Activated CD8-positive, alpha-beta memory T cell treated with anti-CD3 and anti-CD28 coated beads, Interleukin-2, amount 50 U/mL, for 48 hours (primary cell): ENCODE results near the gene RAD51B.

Experiments
- DNase-seq: peaks from one replicate; pipeline ENCODE4 v3.0.0-alpha.2; 2020

Gene RAD51B

DNA sequence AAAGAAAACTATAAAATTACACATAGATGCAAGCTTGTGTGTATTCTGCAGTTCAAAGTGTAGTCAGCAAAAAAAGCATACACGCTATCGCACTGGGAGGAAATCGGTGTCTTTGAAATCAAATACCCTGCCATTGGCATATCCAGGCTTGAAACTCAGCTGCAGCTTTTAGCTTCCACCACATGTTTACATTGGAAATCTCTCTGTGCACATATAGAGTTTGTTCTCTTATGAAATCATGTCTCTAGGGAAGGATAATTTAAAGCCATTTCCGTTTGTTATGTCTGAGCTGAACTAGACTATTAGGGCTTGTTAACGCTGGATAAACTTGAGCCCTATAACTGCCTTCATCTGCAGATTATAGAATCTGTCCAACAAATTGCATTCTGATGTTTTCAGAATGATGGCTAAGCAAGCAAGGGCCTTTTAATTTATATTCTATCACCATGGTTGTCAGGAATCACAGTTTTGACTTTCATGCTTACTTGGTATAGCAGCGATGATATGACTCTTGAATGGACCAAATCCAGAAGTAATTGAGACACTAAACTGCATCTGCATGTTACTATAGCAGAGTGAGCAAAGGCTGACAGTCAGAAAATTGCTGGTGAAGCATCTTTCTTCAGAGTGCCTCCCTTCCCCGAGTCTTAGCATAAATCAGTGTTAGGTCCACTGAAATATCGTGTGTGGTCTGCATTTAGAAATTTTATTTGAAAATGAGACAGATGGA, 530.5 kb downstream of the RAD51B start:
- DNase-seq = no peak

DNA sequence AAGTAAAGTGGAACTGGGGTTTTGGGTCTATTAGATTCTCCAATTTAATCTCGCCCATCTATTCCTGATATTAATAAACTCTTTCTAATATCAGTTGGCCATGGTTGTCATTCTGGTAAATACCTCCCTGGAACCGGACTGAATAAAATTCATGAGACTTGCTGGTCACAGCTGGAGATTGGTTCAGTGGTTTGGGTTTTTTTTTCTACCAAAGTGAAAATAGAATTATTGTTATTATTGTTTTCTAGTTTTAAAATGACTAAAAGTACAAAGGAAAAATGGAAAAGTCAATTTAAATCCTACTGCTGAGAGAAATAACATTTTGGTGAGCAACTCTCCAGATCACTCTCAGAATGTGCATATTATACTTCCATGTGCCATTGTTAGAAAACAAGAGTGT, 535.8 kb downstream of the RAD51B start:
- DNase-seq = no peak

DNA sequence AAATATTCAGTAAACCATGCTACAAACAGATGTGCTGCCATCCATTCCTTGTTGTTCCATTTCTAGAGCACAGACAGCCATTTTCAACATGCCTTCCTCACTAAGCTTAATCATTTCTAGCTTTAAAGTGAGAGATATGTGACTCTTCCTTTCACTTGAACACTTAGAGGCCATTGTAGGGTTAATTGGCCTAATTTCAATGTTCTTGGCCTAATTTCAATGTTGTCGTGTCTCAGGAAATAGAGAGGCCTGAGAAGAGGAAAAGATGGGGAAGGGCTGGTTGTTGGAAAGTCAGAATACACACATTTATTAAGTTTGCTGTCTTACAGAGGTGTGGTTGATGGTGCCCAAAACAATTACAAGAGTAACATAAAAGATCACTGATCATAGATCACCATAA, 538.2 kb downstream of the RAD51B start:
- no peak for DNase-seq

DNA sequence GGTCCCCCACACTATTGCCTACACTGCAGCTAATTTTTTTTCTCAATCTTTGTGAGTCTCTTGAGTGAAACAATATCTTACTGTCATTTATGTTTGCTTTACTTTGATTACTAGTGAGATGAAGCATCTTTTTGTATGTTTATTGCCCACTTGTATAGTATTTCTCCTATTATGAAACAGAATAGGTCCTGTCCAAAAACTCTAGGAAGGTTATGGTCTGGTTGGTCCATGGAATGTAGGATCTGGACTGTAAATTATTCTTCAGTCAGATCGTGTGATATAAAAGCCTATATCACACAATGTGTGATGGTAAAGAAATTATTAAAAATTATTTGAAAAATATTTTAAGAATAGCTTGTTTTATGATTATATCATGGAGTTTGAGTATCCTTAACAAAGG, 538.9 kb downstream of the RAD51B start:
- no peak for DNase-seq

DNA sequence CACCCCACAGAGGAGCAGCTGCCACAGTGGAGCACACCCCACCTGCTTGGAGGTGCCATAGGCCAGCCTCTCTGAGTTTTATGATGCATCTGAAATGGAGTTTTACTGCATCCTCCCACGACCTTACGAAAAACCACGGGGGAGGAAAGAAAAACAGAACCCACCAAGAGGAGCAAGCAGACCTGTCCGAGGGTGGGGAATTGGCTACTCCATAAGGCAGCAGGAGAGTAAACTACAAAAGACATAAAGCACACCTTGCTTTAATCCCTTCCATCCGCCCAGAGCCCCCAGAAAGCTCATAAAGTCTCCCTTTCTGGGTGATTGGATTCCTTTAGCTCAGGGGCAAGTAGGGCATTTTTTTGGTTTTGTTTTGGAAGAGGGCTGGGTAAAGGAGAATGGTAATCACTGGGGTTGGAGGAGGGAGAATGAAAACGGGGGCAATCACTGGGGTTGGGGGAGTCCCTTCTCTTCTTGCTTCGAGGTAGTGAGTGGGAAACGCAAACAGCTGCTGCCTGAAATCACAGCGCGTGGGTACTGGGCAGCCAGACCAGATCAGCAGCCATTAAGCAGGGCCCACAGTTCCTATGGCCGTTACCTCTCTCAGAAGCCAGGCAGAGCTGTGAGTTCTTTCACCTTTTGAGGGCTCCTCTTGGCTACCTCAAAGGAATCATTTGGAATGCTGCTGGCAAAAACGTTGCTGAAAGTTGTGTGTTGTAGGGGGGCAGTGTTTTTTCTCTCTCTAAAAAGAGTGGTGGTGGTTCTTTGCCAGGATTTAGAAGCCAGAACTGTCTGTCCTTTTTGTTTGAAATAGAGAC, 539.6 kb downstream of the RAD51B start:
- no peak for DNase-seq

DNA sequence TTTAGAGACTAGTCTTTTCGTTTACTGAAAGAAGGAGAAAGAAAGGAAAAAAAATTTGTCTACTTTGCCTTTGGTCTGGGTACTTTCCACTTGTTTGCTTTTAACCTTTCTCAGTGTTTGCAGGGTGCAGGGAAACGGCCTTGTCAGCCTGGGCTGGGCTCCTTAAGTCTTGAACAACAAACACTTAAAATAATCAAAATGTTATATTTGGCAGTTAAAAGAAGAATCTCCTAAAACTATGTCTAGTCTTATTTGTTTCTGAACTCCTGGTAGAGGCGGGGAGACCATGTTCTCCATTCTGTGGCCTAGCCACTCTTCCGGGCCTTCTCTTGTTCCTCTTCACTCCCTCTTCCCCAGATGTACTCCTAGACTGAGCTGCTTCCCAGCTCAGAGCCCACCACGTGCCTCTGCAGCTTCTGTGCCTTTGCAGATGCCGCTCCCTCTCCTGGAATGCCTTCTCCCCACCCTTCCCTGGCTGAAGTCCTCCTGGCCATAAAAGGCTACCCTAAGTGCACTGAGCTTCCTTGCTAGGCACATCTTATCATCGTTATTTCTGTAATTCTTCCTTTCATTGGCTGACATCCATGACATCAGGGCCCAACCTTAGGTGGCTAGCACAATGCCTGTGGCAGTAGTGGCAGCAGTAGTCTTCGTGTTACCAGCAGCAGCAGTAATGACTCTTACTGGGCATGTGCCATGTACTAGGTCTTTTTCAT, 540.4 kb downstream of the RAD51B start:
- no peak for DNase-seq

DNA sequence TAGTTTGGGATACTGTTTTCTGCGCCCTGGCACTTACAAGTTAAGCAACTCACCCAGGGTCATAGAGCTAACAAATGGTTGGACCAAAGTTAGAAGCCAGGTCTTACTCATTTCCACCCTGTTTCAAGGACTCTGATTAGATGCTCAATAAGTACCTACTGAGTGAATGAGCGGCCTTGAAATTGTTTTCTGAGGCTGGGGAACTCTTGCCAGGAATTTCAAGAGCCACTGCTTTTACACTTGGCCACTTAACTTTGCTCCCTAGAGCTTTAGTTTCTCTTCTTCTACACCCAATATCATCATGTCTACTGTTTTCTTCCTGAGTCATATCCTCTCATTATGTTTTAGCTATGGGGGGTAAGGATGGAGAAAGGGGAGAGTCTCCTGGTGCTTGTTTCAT, 541.7 kb downstream of the RAD51B start:
- DNase-seq = no peak

DNA sequence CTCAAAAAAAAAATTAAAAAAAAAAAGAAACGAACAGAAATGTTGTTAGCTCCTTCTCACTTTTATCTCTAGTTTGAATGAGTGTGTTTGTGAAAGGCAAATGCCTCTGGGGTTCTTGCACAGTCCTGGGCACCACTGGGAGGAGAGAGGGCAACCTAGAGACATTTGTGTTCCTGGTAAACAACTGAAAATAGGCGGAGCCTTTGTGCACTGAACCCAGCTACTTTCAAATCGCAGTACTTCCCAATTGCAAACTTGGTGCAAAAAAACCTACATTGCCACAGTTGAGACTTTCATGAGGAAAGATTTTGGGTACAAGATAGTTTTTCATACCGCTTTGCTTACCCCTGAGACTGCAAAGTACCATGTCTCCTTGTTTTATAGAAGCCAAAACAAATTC, 543.3 kb downstream of the RAD51B start:
- DNase-seq = no peak

DNA sequence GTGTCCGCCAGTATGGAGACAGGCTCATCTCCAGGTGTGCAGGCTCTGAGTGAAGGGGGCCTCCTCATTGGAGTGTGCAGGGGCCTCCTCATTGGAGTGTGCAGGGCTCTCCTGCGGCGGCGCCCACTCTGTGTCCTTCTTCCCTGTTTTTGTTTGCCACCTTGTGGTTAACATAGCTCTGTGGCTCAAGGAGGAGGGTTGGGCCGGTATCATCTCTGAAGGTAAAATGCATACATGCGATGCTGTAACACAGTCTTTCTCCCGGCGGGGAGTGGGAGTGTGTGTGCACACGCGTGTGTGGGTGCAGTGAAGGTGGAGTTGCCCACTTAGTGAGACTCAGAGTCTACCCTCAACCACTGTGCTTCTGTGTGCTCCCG, 543.9 kb downstream of the RAD51B start:
- DNase-seq = no peak

DNA sequence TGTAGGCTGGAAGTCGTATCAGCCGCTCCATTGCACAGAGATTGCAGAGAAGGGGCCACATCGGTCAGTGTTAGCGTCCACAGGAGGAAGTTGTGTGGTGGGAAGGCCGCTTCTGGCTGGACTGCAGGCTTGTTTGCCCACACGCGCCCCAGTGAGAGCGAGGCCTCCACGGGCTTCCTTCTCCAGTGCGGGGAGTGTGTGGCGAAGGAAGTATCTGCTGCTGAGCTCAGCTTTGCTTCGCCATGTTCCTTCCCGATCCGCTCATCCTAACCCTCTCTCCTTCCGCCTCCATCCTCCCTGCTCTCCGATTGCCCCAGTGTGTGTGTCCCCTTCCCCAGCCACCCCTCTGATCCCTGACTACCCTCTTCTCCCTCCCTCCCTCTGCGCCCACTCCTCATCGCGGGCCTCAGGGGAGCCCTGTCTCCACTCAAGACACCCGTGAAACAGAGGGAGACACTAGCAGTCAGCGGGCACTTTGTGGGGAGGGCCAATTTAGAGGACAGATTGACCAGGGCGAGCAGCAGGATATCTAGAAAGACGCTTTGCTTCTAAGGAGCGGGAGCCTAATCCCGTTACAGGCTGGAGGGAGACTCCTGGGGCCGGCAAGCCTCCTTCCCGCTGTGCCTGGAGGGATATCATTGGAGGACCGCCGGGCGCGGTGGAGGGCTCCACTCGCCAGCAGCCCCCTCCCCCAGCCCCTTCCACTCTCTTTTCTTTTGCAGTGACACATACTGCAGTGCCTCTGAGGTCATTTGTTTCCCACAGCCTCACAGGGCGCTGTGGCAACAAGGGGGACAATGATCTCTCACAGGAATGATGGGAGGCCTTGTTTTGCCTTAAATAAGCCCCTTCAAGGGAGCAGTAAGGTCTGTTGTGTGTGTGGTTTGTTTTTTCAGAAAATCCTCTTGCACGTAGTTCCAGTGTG, 544.5 kb downstream of the RAD51B start:
- DNase-seq = no peak

DNA sequence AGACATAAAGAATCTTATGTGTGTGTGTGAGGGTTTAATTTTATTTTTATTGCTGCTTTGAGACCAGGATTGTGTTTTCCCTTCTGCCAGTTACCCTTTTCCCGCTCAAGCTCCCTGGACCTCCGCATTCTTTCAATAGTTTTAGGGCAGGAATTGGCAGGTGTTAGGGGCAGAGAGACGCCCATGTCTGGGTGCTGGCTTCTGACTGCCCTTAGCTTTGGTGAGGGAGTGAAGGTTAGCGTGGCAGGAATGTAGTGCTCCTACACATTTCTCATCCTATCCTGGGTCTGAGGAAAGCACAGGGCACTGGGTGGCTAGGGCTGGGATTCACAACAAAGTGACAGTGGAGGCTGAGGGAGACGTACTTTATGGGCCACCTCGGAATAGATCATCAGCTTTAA, 545.2 kb downstream of the RAD51B start:
- DNase-seq = no peak

DNA sequence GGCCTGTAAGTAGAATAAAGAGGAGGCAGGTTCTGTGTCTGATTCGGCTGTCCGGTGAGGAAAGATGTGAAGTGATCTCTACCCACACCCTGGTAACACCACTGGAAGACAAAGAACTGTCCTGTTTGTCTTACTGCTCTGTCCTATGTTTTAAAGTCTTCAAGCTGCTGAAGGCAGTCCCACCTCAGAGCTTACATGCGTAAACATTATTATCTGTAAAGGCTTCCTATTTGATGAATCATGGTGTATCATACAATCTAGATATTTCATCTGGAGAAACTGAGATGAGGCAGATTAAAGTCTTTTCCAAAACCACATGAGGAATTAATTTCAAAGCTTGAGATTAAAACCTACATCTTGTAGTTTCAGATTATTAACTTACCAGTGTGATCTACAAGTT, 545.6 kb downstream of the RAD51B start:
- no peak for DNase-seq

DNA sequence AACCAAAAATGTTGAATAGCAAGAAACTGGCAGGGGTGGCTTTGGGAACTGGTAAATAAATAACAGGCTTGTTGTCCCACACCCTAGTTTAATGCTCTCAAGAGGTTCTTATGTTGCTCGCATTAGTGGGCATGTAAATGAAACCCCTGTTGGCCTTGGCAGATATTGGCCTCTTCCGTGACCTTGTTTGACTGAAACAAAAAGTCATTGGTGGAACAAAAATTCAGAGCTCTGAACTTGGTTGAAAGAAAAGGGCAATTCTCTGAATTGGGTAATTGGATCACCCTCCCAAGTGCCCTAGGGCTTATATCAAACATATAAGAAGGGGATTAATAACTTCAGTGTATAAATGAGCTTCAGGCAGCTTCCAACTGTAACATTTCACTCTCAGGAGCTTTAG, 547.1 kb downstream of the RAD51B start:
- DNase-seq = no peak

DNA sequence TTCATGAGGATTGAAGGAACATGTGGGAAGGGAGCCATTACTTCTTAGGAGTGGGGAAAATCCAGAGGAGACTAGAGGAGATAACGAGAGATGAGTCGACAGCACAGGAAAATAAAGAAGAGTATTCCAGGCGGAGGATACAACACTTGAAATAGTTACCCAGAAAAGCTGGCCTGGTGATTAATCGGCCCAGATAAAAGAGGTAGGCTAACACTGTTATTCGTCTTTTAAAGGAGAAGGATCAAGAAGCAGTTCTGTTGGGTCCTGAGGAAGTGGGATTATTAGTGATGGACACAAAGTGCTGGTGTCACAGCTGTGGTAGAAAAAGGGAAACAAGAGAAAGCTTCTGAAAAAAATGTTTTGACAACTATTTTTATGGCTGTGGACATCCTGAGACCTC, 548.0 kb downstream of the RAD51B start:
- DNase-seq = no peak

DNA sequence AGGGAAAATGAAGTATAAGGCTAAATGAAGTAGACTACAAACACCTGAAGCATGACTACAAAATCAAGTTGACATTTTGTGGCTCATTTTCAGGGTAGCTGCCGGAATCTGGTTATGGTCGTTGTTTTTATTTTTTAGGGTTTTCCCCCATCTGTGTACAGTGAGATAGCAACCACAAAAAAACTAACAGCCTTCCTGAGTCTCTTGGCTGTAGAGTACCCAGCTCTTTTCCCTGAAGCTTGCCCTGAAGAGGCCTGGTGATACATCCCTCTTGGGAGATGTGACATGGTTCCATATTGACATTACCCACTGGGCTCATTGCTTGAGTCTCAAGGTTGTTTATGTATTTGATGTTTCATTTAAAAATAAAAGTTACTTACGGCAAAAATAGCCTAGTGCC, 549.3 kb downstream of the RAD51B start:
- DNase-seq = no peak

DNA sequence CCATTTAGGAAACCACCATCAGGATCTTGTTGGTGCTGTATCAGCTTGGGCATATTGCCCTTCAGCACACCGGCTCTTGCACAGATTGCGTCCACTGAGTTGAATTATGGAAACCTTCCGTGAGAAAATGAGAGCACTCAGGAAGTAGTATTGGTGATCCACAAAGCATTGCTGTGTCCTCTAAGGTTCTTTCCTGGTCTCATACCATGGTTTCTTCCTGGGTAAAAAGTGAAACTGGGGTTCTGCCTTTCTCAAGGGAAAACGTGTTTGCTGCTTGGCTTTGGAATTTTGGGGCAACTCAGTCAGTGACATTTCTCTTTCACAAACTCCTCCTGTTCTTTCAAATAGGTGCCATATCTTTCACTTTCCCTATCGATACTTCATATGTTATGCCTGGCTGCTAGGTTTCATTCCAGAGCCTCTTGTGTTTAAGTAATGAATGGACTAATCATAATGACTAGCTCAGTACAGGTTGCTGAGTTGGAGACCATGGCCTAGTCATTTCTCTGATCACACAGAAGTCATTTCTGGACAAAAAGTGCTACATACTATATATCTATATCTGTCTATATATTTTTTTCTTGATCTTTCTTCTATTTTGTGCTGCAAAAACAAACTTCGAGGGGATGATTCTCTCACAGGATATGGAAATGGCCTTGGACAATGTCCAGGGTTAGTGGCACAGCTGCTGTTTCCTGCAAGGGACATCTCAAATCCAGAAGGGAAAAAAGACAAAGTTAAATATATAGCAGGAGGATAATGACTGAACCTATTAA, 549.9 kb downstream of the RAD51B start:
- DNase-seq = no peak

DNA sequence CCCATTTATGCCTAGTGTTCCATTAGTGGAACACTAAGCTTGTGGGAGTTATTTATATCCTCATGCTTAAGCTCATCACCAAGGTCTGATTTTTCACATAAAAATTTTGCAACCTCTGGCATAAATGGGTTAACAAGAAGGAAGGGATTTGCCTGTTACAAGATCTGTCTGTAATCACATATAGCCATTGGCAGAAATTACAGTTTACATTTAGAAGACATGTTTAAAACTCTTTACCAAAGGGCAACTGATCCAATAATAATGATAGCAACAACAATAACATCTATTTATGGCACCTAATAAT, 550.4 kb downstream of the RAD51B start:
- DNase-seq = no peak

DNA sequence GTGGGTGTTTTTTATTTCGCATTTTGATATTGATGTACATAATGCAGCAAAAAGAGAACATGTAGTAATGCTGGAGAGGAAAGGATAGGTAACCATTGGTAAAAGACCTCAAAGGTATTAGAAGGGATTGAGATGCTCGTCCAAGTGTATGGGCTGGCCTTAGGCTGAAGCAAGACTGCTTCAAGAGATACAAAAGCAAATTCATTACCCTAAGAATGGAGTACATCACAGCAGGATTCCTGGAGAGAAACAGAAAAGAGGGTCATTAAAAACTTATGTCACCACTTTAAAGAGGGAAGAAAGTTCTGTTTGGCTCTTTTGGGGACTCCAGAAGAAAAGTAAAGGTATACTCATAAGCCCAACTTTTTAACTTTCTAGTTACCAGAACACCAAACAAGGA, 552.8 kb downstream of the RAD51B start:
- no peak for DNase-seq

DNA sequence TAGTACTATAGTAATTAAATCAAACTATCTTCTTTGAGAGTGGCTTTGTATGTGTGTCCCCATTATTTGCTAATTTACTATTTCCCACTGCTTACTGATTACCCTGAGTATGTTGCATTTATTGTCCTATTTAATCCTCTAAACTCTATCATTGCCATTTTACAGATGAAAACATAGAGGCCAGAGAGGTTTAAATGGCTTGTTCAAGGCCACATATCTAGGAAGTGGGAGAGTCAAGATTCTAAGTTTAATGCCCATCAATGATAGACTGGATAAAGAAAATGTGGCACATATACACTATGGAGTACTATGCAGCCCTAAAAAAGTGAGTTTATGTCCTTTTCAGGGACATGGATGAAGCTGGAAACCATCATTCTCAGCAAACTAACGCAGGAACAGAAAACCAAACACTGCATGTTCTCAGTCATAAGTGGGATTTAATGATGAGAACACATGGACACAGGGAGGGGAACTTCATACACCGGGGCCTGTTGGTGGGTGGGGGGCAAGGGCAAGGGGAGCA, 553.6 kb downstream of the RAD51B start:
- DNase-seq = no peak

DNA sequence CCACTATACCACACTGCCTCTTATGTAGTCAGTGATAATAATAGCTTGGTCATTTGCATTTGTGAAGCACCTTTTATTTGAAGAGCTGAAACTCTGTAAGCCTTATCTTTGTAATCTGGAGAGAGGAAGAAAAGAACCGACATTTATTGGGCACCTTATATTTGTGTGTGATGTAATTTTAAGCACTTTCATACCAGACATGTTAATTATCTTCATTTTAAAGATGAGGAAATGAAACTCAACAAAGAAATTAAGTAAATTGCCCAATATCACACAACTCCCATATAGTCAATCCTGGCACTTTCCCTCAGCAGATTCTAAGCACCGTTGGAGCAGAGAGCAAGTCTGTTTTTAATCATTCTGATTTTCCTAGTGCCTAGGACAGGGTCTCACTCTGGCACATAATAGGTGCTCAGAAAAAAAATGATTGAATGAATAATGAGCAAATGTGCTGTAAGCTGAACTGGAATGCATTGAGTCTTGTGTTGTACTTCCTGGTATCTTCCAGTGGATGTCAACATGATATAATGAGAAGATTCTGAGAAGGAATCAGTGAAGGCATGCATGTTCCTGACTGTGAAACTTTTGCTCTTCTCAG, 554.4 kb downstream of the RAD51B start:
- DNase-seq = no peak

DNA sequence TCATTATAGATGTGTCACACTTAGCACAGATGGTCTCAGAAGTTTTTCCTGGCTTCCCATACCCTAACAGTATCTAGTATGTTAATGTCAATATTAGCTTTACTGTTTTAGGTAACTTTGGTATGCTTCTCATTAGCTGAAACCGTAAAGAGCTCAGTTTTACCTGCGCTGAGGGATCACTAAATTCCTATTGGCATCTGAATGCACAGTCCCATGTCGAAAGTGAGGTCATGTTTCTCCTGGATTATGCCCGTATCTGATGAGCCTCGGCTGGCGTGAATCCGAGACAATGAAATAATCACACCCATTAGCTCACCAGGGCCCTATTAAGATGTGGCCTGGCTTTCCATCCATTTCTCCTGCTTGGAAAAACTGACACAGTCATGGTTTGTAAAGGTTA, 555.1 kb downstream of the RAD51B start:
- DNase-seq = no peak

DNA sequence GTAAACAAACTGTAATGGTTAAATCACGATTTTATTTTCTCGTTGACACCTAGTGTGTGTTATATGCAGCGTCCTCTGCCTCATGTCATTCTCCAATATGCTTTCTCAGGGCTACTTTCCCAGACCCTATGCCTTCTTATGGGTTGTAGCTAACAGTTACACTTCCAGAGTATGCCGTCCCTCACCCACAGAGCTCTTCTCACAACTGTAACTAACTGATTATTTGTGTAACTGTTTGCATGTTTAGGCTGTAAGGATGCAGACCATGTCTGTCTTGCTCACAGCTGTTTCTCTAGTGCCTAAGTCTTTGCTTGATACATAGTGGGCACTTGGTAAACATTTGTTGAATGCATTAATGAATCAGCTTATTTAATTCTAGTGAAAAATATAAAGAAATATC, 555.8 kb downstream of the RAD51B start:
- DNase-seq = no peak
